GM18502 (cell line): ENCODE data around the gene CGB8.
"Not testable (repeated sequence)": the region's sequence is repeated elsewhere in the genome, so short reads cannot be mapped to it uniquely, and the experiment has no call there.

Experiments
- ATAC-seq: cut with Tn5 transposase; IDR thresholded peaks from one replicate; pipeline ENCODE4 v1.9.1; 2021; ENCODE audit warnings: mild to moderate bottlenecking; ENCODE audit not compliant: unreplicated experiment, poor library complexity

Gene CGB8

GRCh38 chr19:49065905-49066512 is 17.1 kb upstream of the CGB8 start:
- no peak for ATAC-seq

DNA sequence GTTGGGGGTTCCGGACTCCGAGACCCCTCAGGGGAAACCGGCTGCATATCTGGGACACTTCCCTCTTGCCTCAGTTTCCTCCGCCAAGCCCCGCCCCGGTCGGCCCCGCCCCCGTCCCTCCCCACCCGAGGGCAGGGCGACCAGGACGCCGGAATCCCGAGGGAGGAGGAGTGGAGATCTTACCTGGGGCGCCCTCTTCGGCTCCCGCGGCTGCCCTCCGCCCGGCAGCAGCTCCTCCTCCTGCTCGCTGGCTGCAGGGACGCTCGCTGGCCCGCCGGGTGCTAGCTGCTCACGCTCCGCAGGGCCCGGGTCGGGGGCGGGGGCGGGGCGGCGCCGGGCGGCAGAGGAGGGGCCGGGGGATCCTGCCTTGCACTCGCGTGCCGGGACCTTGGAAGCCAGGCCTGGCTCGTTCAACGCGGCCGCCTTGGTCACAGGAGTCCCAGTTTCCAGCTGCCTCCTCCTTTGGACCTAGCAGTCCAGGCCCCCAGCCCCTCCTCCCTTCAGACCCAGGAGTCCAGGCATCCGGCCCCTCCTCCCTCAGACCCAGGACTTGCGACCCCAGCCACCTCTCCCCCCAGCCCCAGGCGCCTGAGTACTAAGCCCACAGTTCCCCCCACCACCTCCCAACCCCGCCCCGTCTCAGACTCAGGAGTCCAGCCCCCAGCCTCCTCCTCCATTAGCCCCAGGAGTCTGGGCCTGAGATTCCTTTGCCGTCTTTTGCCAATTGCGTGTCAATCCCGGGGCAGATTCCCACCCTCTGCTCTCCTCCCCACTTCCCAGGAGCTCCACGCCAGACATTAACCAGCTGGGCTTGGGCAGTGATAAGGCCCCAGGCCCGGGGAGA is 16.1 kb upstream of the CGB8 start, which contains the start of gene NTF4:
Gene NTF4 (minus strand): TSS at position 51 of the 844 bp plus-strand sequence. CDS start 2,821 bp downstream, outside the sequence.
- ATAC-seq = no peak

GRCh38 chr19:49064029-49064629 is 15.2 kb upstream of the CGB8 start:
- no peak for ATAC-seq

DNA sequence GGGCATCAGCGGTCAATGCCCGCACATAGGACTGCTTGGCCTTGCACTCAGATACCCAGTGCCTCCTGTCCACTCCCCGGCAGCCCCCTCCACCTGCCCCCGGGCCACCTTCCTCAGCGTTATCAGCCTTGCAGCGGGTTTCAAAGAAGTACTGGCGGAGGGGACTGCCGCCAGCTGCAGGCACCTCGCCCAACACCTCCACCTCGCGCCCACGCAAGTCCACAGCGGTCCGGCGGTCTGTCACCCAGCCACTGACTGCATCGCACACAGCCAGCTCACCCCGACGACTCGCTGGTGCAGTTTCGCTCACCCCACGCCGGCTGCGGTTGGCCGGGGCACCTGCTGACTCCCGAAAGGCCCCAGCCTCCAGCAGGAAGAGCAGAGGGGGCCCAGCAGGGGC is 12.5 kb upstream of the CGB8 start:
- no peak for ATAC-seq

DNA sequence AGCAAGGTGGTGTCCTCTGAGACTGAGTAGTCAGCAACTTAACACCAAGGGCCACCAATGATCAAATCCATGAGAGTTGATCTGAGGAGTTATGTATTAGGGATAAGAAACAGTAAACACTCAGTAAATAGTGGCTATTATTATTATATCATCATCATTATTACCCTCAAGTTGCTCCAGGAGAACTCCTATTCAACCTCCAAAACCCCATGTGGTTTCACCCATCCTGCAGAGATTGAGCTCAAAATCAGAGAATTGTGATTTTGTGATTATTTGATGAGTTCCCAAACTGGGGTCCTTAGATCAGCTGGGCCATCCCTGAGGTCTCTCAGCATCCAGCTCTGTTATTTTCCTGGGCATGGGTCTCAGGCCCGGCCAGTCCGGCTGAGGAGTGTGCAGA is 12.1 kb upstream of the CGB8 start:
- ATAC-seq = no peak

GRCh38 chr19:49059053-49059452 is 10.1 kb upstream of the CGB8 start:
- ATAC-seq = no peak

DNA sequence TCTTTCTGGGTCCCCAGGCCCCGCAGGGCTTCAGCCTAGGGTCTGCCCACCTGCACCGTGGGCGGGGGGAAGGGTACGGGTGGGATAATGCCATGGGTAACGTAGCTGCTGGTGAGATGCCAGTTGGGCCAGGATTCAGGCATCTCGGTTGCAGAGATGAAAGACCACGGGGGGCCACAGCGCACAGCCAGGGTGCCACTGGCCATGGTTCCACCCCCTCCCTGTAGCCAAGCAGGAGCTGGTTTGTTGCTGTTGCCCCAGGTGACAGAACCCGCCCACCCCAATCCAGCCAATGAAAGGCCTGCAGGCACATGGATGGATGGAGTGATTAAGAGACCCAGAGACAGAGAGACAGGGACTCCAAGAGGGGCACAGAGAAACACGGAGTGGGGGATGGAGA is 9.7 kb upstream of the CGB8 start:
- ATAC-seq = no peak

- ATAC-seq = no peak
Observed at GRCh38 chr19:49057636-49058234, 8.8 kb upstream of the CGB8 start, which contains the start of gene CGB7. Gene CGB7, minus strand, starts transcription at chr19:49057749. Its CDS starts 2,374 bp downstream, at chr19:49055375.

- not testable (repeated sequence) for ATAC-seq
Observed at GRCh38 chr19:49056902-49057596, 8.1 kb upstream of the CGB8 start.

DNA sequence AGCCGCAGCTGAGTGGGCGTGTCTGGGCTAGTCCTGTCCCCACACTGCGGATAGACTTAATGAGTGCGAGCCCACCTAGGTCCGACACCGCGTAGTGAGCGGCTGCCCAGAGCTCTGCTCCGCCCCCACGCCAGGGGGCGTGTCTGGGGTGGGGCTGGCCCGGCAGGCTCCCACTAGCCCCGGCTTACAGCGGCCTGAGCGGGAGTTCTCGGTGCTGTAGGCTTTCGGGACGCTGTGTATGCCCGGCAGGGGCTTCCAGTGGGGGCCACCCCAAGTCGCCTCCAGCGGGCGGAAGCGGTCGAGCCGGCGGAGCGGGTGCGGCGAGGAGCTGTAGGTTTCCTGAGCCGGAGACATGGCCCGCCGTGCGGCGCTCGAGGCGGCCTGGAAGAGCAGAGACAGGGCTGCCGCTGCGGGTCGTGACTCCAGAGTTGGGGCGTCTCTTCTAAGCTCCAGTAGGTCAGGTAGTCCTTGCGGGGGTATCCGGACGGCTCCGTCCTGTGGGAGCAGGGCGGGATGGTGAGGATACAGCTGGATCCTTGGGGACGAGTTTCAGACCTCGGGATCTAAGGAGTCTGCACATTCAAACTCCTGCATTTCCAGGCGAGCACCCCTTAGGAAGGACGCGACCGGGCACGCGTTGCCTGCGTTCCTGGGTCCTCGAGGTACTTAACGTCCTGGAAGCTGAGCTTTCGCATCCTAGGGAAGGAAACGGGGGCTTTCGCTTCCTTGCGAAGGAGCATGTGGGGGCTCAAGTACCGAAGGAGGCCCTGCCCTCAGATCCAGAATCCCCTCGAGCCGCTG is 7.4 kb upstream of the CGB8 start:
- ATAC-seq = no peak

- not testable (repeated sequence) for ATAC-seq
Observed at GRCh38 chr19:49050376-49051033, 1.6 kb upstream of the CGB8 start.

- not testable (repeated sequence) for ATAC-seq
Observed at GRCh38 chr19:49049834-49050233, 923 bp upstream of the CGB8 start.

DNA sequence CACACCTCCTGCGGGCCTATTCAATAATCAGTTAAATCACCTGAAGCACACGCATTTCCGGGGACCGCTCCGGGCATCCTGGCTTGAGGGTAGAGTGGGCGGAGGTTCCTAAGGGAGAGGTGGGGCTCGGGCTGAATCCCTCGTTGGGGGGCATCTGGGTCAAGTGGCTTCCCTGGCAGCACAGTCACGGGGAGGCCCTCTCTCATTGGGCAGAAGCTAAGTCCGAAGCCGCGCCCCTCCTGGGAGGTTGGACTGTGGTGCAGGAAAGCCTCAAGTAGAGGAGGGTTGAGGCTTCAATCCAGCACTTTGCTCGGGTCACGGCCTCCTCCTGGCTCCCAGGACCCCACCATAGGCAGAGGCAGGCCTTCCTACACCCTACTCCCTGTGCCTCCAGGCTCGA is 5.4 kb downstream of the CGB8 start, which contains the start of gene CGB5:
Gene CGB5 (plus strand): TSS at position 301 of the 400 bp plus-strand sequence. CDS start 362 bp downstream, outside the sequence.
- not testable (repeated sequence) for ATAC-seq

GRCh38 chr19:49042666-49043065 is 6.2 kb downstream of the CGB8 start:
- ATAC-seq = not testable (repeated sequence)

- no peak for ATAC-seq
Observed at GRCh38 chr19:49042177-49042576, 6.7 kb downstream of the CGB8 start.

DNA sequence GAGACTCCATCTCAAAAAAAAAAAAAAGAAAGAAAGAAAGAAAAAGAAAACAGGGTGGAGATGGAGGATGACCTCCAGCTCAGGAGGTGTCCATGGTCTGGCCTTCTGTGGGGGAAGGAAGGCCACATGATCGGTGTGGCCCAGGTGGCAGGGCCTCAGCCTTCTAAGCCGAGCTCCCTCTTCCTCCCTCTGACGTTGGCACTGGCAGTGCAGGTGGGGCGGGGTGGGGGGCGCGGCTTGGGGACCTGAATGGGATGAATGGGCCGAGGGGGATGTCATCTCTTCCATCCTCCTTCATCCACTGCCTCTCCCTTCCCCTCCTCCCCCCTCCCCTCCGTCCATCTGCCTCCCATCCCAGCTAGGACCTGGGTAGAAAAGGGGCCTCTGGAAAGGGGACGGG is 9.2 kb downstream of the CGB8 start:
- ATAC-seq = not testable (repeated sequence)

DNA sequence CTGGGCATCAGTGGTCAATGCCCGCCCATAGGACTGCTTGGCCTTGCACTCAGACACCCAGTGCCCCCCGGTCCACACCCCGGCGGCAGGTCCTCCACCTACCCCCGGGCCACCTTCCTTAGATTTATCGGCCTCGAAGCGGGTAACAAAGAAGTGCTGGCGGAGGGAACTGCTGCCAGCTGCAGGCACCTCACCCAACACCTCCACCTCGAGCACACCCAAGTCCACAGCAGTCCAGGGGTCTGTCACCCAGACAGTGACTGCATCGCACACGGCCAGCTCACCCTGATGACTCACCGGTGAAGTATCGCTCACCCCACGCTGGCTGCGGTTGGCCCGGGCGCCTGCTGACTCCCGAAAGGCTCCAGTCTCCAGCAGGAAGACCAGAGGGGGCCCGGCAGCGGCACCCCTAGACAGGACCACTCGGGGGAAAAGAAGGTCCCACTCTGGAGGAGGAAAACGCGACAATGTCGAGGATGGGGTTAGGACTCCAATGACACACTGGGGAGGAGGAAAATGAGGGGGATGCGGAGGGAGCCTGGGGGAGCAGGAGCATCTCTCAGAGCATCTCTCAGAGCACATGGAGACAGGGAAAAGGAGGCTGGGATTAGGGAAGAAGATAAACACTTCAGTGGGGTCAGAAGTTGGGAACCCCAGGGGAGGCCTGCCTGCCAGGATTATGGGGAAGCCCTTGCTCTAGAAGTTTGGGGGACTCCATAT is 10.2 kb downstream of the CGB8 start:
- not testable (repeated sequence) for ATAC-seq

DNA sequence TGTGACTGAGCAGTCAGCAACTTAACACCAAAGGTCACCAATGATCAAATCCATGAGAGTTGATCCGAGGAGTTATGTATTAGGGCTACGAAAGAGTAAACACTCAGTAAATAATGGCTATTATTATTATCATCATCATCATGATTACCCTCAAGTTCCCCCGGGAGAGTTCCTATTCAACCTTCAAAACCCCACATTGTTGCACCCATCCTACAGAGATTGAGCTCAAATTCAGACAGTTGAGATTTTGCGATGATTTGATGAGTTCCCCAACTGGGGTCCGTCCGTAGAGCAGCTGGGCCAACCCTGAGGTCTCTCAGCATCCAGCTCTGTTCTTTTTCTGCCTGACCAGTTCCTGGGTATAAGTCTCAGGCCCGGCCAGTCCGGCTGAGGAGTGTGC is 10.8 kb downstream of the CGB8 start:
- not testable (repeated sequence) for ATAC-seq
